Measurements from ENCODE around the gene CRTC3. TPM values are rescaled to one million over a fixed set of nuclear protein-coding genes. Genes with fewer than 3 reads are reported as not detected.

The CRTC3 gene
- total RNA-seq, 4 donors from 2014 or later = 19.8 to 33.1 (median 25.9) TPM

GRCh38 chr15:90564590-90564989 is 34.9 kb downstream of the CRTC3 start:
- H3K36me3 ChIP-seq = no peaks in the 10 kb centered on the region
- peak overlapping the region in 3 of 4 donors; percentile 23 to 63 (median 35) for H3K27ac ChIP-seq
- H3K27me3 ChIP-seq = no peaks in the 10 kb centered on the region
- no peak overlapping the region for H3K4me3 ChIP-seq
- DNase-seq = no peak
- no peaks in the 10 kb centered on the region for H3K9me3 ChIP-seq
- H3K4me1 ChIP-seq = peaks cover 0 to 38% (median 9%) of the 10 kb centered on the region in 4 donors
- TF ChIP-seq POLR2A (IDR thresholded peaks at IDR 0.05) (no peak), CTCF (IDR thresholded peaks at IDR 0.05) (no peak)

DNA sequence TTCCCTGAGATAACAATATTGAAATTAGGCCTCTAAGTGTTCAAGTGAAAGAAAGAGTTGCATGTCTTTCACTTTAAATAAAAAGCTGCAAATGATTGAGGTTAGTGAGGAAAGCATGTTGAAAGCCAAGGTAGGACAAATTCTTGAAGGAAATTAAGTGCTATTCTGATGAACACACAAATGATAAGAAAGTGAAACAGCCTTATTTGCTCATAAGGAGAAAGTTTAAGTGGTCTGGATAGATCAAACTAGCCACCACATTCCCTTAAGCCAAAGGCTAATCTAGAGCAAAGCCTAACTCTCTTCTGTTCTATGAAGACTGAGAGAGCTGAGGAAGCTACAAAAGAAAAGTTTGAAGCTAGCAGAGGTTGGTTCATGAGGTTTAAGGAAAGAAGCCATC is 36.1 kb downstream of the CRTC3 start:
- Histone ChIP-seq H3K4me1 (peaks cover 0 to 28% (median 9%) of the 10 kb centered on the region in 4 donors), H3K27ac (peak overlapping the region in 1 of 4 donors; percentile 1)

DNA sequence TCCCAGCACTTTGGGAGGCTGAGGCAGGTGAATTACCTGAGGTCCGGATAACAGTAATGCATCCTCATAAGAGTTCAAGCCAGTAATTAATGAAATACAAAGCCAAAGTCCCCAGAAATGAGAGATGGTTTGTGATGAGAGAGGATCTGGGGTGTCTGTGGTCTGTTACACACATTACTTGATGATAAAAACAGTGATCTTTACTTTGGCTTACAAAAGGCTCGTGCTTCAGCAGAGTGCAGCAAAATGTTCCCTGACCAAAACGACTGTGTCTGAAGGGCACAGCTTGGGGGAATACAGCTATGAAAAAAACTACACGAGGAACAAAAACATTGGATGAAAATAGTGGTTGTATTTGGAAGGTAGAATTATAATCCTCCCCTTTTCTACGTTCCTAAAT is 40.9 kb downstream of the CRTC3 start:
- H3K27me3 ChIP-seq = no peaks in the 10 kb centered on the region
- DNase-seq = no peak
- peaks cover 0 to 12% (median 0%) of the 10 kb centered on the region in 4 donors for H3K4me1 ChIP-seq
- no peak overlapping the region for H3K4me3 ChIP-seq
- H3K36me3 ChIP-seq = no peaks in the 10 kb centered on the region
- peak overlapping the region in 3 of 4 donors; percentile 39 to 53 (median 40) for H3K27ac ChIP-seq
- H3K9me3 ChIP-seq = no peaks in the 10 kb centered on the region
- TF ChIP-seq CTCF (IDR thresholded peaks at IDR 0.05) (no peak), POLR2A (IDR thresholded peaks at IDR 0.05) (no peak)

More for the DNA sequence above, 36.1 kb downstream of the CRTC3 start:
- Histone ChIP-seq H3K9me3 (no peaks in the 10 kb centered on the region), H3K4me3 (no peak overlapping the region), H3K36me3 (no peaks in the 10 kb centered on the region), H3K27me3 (no peaks in the 10 kb centered on the region)
- TF ChIP-seq CTCF (IDR thresholded peaks at IDR 0.05) (no peak), POLR2A (IDR thresholded peaks at IDR 0.05) (no peak)
- no peak for DNase-seq

DNA sequence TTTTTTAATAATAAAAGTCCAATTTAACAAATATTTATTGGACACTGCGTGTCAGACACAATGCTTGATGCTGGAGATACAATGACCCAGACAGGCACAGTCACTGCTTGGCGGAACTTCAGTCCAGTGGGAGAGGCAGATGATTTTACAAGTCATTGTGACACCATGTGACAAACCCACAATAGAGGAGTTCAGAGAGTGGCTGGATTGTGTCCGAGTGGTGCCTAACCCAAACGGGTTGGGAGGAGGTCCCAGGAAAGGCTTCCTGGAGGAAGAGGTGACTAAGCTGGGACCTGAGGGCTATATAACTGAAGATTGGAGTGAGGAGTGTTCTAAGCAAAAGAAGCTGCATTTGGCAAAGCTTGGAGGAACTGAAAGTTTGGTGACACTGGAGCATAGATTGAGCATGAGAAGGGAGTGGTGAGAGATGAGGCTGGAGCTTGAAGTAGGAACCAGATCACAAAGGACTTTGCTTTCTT is 41.4 kb downstream of the CRTC3 start:
- peak in 1 of 3 donors; percentile 68 for DNase-seq
- Histone ChIP-seq H3K27me3 (no peaks in the 10 kb centered on the region), H3K9me3 (no peaks in the 10 kb centered on the region), H3K27ac (peak overlapping the region in 3 of 4 donors; percentile 39 to 53 (median 40)), H3K4me3 (no peak overlapping the region), H3K36me3 (no peaks in the 10 kb centered on the region), H3K4me1 (peaks cover 0 to 12% (median 0%) of the 10 kb centered on the region in 4 donors)
- TF ChIP-seq POLR2A (IDR thresholded peaks at IDR 0.05) (no peak), CTCF (IDR thresholded peaks at IDR 0.05) (no peak)

- H3K4me3 ChIP-seq = no peak overlapping the region
- H3K9me3 ChIP-seq = no peaks in the 10 kb centered on the region
- no peaks in the 10 kb centered on the region for H3K36me3 ChIP-seq
- TF ChIP-seq CTCF (IDR thresholded peaks at IDR 0.05) (no peak), POLR2A (IDR thresholded peaks at IDR 0.05) (no peak)
- no peak overlapping the region for H3K27ac ChIP-seq
- DNase-seq = no peak
- H3K4me1 ChIP-seq = peaks cover 0 to 12% (median 0%) of the 10 kb centered on the region in 4 donors
- no peaks in the 10 kb centered on the region for H3K27me3 ChIP-seq
These were observed 43.2 kb downstream of the CRTC3 start for GRCh38 chr15:90572893-90573292.

Data from Peyer's patch (tissue), 4 donors.